SKM-1 (cell line): ENCODE results near the gene CEP20.

Source experiments
- DNase-seq: peaks from one replicate; lab custom pipeline; 2025; ENCODE audit not compliant: unreplicated experiment; lab: John Stamatoyannopoulos, UW

Gene CEP20

DNA sequence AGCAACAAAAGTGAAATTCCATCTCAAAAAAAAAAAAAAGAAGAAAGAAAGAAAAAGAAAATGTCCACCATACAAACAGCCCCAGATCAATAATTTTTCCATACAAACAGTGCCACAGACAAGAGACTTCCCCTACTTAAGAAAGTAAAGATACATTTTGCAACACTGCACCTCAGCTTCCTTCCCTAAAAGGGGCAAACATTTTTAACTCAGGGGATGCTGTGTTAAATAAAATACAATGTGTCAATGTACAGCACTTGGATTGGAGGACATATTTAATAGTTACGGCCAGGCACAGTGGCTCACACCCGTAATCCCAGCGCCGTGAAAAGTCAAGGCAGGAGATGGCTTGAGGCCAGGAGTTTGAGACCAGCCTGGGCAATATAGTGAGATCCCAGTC is 53.9 kb downstream of the CEP20 start:
- peak; percentile 6 for DNase-seq

GRCh38 chr16:15833541-15833940 is 54.9 kb downstream of the CEP20 start:
- no peak for DNase-seq

- DNase-seq: no peak
Observed at GRCh38 chr16:15832241-15832640, 56.2 kb downstream of the CEP20 start.

GRCh38 chr16:15830832-15831451 is 57.5 kb downstream of the CEP20 start:
- peak; percentile 15 for DNase-seq

DNA sequence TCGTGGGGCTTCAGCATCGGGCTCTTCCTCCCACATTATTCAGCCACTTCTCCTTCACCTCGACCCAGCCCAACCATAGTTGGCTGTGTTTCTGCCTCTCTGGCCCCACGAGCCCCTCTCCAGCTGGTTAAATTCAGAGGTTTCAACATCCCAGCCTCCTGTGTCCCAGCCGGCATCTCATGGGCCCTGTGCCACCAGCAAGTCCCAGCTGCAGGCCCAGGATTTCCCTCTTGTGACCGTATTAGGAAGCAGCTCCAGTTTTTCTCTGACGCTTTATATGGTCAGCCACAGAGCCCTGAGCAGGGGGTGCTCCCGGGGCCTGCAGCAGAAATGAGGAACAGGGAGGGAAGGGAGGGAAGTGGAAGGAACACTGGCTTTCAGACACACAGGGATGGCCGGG is 58.9 kb downstream of the CEP20 start:
- no peak for DNase-seq

GRCh38 chr16:15827709-15828343 is 60.6 kb downstream of the CEP20 start:
- DNase-seq: no peak

DNA sequence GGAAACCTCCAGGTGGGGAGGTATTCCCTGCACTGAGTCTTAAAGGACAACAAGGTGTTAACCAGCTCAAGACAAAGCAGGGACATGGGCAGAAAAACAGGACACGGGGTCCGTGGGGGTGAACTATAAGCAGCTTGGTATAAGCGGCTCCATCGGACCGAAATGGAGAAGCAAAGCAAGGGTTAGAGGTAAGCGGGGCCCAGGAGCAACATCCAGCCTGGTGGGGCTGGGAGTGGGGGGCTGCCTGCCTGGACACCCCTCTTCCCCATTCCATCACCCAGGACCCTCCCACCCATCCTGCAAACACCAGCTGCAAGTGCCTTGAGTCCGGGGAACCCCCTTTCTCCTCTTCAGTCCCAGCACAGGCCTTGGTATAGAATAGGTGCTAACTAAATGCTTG is 61.1 kb downstream of the CEP20 start:
- no peak for DNase-seq

DNA sequence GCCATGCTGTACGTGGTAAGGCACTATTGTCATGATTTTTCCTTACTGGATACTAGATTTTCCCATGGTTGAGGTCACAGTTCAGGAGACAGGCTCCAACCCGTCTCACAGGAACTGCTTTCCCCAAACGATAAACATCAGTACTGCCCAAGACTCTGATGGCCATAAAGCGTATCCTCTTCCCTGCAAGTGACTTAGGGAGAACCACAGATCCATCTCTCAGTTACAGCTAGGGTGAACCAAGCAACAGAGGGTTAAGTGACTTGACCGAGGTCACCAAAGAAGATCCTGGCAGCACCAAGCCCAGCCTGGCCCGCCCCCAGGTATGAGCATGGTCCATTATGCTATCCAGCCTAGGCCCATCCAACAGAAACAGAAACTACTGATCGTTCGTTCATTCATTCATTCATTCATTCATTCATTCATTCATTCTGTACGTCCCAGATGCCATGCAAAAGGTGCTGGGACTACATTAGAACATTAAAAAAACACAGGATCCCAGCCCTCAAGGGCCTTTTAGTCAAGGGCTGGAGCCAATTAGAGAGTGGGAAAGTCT is 62.6 kb downstream of the CEP20 start:
- DNase-seq: no peak

- no peak for DNase-seq
Observed at GRCh38 chr16:15822957-15823356, 65.4 kb downstream of the CEP20 start.

GRCh38 chr16:15820837-15821236 is 67.6 kb downstream of the CEP20 start:
- no peak for DNase-seq

DNA sequence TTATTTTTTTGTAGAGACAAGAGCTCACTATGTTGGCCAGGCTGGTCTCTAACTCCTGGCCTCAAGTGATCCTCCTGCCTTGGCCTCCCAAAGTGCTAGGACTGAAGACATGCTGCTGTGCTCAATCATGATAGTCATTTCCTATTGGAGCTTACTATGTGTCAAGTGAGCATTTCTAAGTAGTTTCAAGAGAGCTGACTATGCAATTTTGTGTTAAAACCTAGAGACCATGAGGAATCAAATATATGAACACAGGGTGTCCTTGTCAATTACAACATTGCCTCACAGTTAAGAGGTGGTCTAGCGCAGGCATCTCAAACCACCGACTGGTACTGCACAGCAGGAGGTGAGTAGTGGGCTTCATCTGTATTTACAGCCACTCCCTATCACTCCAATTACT is 69.4 kb downstream of the CEP20 start:
- DNase-seq: no peak

GRCh38 chr16:15817446-15817845 is 71.0 kb downstream of the CEP20 start:
- no peak for DNase-seq

DNA sequence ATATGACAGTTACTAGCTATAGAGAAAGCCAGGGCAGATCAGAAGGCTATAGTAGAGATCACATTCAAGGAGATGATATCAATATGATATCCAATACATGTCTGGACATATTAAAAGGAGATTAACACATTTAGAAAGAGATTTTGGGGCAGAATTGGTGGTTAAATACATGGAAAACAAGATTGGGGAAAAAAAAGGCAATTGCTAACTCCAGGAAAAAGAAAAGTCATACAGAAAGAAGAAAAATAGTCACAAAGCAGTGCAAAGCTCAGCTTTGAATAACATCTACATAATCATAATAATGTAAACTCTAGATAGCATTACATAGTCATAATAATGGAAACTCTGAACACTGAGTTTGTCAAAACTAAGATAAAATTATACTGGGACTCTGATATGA is 72.2 kb downstream of the CEP20 start:
- DNase-seq: no peak
